Body of pancreas (tissue), 4 donors: ENCODE measurements around the gene MLXIP. TPM values are rescaled to one million over a fixed set of nuclear protein-coding genes. Genes with fewer than 3 reads are reported as not detected.

Source experiments
- ATAC-seq: fragments of 150-250 bp; one replicate; pipeline ENCODE4 v1.9.1; 2016
- DNase-seq, 4 donors: peaks; one replicate each; pipeline ENCODE4 v3.0.0-alpha.2; 2019
- H3K27ac ChIP-seq, 4 donors: fragments of 200-600 bp; sonication (generic); 1 replicate in 3 of 4; 2 replicates in 1 of 4; pipeline versions ENCODE4 v1.5.1 to v1.6.1; 2016 to 2019; ENCODE audit warnings: mild to moderate bottlenecking in 1 of 4, mixed read lengths in 1 of 4, moderate library complexity in 1 of 4
- H3K27me3 ChIP-seq, 2 donors: fragments of 200-600 bp; sonication (generic); one replicate each; pipeline ENCODE4 v1.6.0; 2016; ENCODE audit warnings: mild to moderate bottlenecking in 1 of 2
- H3K36me3 ChIP-seq, 2 donors: fragments of 200-600 bp; sonication (generic); replicated peaks in 1 of 2; 2 replicates each; pipeline ENCODE4 v1.5.1; 2016; ENCODE audit warnings: low read depth in 2 of 2; ENCODE audit not compliant: insufficient read depth in 1 of 2
- H3K4me1 ChIP-seq: fragments of 200-600 bp; sonication (generic); one replicate; pipeline ENCODE4 v1.6.0; 2016
- H3K4me3 ChIP-seq, 2 donors: fragments of 200-600 bp; sonication (generic); 1 replicate in 1 of 2; 2 replicates in 1 of 2; pipeline ENCODE4 v1.5.1; 2016 to 2019
- H3K9me3 ChIP-seq, 3 donors: fragments of 200-600 bp; sonication (generic); 1 replicate in 2 of 3; 2 replicates in 1 of 3; pipeline ENCODE4 v1.5.1; 2016
- CTCF ChIP-seq, 7 experiments: fragments of 450-650 bp in 4 of 7; fragments of 200-600 bp in 3 of 7; sonication (generic) in 3 of 7; IDR thresholded peaks; one replicate each; pipeline ENCODE4 v1.5.1; 2016 to 2019; ENCODE audit warnings: antibody characterized with exemption in 7 of 7
- POLR2A ChIP-seq, 3 donors: fragments of 450-650 bp; IDR thresholded peaks; one replicate each; pipeline ENCODE4 v1.6.1; 2016; ENCODE audit warnings: antibody characterized with exemption in 3 of 3, mild to moderate bottlenecking in 2 of 3
- WGBS, 2 donors: methylation state at CpG; one replicate each; pipeline ENCODE4 v1.1.5; 2017; 5-methylcytosine and 5-hydroxymethylcytosine counted together
- intact Hi-C: fragments of 100-400 bp; cut with DNase I; formaldehyde crosslinking; loops from one replicate; pipeline ENCODE4 v1.15.1; 2023
- total RNA-seq, 2 donors: library from RNA; depleted of rRNA; stranded (reverse); fragments of >200 nt; gene quantifications; one replicate each; pipeline ENCODE4 v1.1.0, GENCODE V29; 2016

The MLXIP gene
- total RNA-seq, 2 donors from 2014 or later, result 43.6 to 84.0 TPM

- H3K9me3 ChIP-seq, result no peaks in the 10 kb centered on the region
- H3K4me1 ChIP-seq, result peaks cover 45% of the 10 kb centered on the region
- H3K36me3 ChIP-seq, result peaks cover 4 to 6% of the 10 kb centered on the region in 2 donors
- H3K27ac ChIP-seq, result peak overlapping the region in 3 of 4 donors; percentile 44 to 49 (median 49)
- no peaks in the 10 kb centered on the region for H3K27me3 ChIP-seq
- intact Hi-C loops, result no loop called here
- ATAC-seq, result peak; percentile 65
- peak; percentile 61 to 84 (median 77) for TF ChIP-seq CTCF (IDR thresholded peaks at IDR 0.05)
- TF ChIP-seq POLR2A (IDR thresholded peaks at IDR 0.05), result no peak
- 17% methylated on average over 21 to 22 of the region's 22 CpGs for WGBS, 2 donors
- peak; percentile 74 to 80 (median 76) for DNase-seq
- no peak overlapping the region for H3K4me3 ChIP-seq
Observed at GRCh38 chr12:122123051-122123760, 44.6 kb downstream of the MLXIP start.

- WGBS, 2 donors, result 71 to 75% methylated on average over 9 of the region's 9 CpGs
- Histone ChIP-seq H3K27ac (peak overlapping the region in 2 of 4 donors; percentile 35 to 44), H3K4me3 (no peak overlapping the region), H3K4me1 (peaks cover 44% of the 10 kb centered on the region), H3K36me3 (peaks cover 4 to 10% of the 10 kb centered on the region in 2 donors), H3K27me3 (no peaks in the 10 kb centered on the region), H3K9me3 (no peaks in the 10 kb centered on the region)
- intact Hi-C loops, result loop anchor here (2.0 kb wide), 1 partner anchor 69 kb away; no protein-coding TSS in a partner anchor
- DNase-seq, result no peak
- ATAC-seq, result no peak
- TF ChIP-seq POLR2A (IDR thresholded peaks at IDR 0.05) (no peak), CTCF (IDR thresholded peaks at IDR 0.05) (no peak)
Observed at GRCh38 chr12:122123761-122124145, 45.2 kb downstream of the MLXIP start.

GRCh38 chr12:122124370-122124769 is 45.8 kb downstream of the MLXIP start:
- no peak overlapping the region for H3K27ac ChIP-seq
- peaks cover 8 to 16% of the 10 kb centered on the region in 2 donors for H3K36me3 ChIP-seq
- no peak for DNase-seq
- H3K9me3 ChIP-seq, result no peaks in the 10 kb centered on the region
- TF ChIP-seq CTCF (IDR thresholded peaks at IDR 0.05), result no peak
- 60 to 73% methylated on average over 4 to 8 of the region's 14 CpGs for WGBS, 2 donors
- peaks cover 44% of the 10 kb centered on the region for H3K4me1 ChIP-seq
- intact Hi-C loops, result loop anchor here (2.0 kb wide), 1 partner anchor 70 kb away; no protein-coding TSS in a partner anchor
- H3K4me3 ChIP-seq, result no peak overlapping the region
- no peaks in the 10 kb centered on the region for H3K27me3 ChIP-seq
- ATAC-seq, result no peak

GRCh38 chr12:122125452-122126341 is 47.1 kb downstream of the MLXIP start:
- DNase-seq (no peak), ATAC-seq (no peak)
- Histone ChIP-seq H3K36me3 (peaks cover 16 to 27% of the 10 kb centered on the region in 2 donors), H3K4me3 (no peak overlapping the region), H3K4me1 (peaks cover 45% of the 10 kb centered on the region), H3K27ac (no peak overlapping the region), H3K27me3 (no peaks in the 10 kb centered on the region), H3K9me3 (no peaks in the 10 kb centered on the region)
- WGBS, 2 donors, result 65 to 75% methylated on average over 10 to 13 of the region's 13 CpGs
- no peak for TF ChIP-seq POLR2A (IDR thresholded peaks at IDR 0.05)
- TF ChIP-seq CTCF (IDR thresholded peaks at IDR 0.05), result no peak
- intact Hi-C loops, result loop anchor here (2.0 kb wide), 1 partner anchor 71 kb away; no protein-coding TSS in a partner anchor
